ENCODE measurements around the gene CFL2. TPM values are rescaled to one million over a fixed set of nuclear protein-coding genes. Genes with fewer than 3 reads are reported as not detected.

Gene CFL2
- total and polyA plus RNA-seq, 5 donors from 2014 or later = 7.1 to 27.8 (median 7.8) TPM

- Mint-ChIP-seq H3K27me3 (peaks cover 16% of the 10 kb centered on the region), H3K9me3 (no peaks in the 10 kb centered on the region), H3K4me1 (peaks cover 4 to 20% (median 11%) of the 10 kb centered on the region in 4 donors), H3K27ac (no peak overlapping the region), H3K36me3 (no peaks in the 10 kb centered on the region), H3K4me3 (no peak overlapping the region)
- Histone ChIP-seq H3K36me3 (ENCODE audit: control insufficient read depth, insufficient read depth, low read length) (no peaks in the 10 kb centered on the region), H3K4me1 (ENCODE audit: control insufficient read depth, insufficient read depth, low read length, poor library complexity, severe bottlenecking) (peaks cover 3% of the 10 kb centered on the region), H3K9me3 (ENCODE audit: control insufficient read depth in 2 of 2, low read length in 2 of 2) (no peaks in the 10 kb centered on the region), H3K4me3 (ENCODE audit: low read depth, low read length) (no peak overlapping the region), H3K27me3 (ENCODE audit: control insufficient read depth, insufficient read depth, low read length) (peaks cover 6% of the 10 kb centered on the region), H3K27ac (ENCODE audit: insufficient read depth, low read length, poor library complexity, severe bottlenecking) (no peak overlapping the region)
- DNase-seq (no peak), ATAC-seq (ENCODE audit: low read depth in 2 of 2) (no peak)
These were observed 4.4 kb upstream of the CFL2 start for GRCh38 chr14:34718750-34719304.

GRCh38 chr14:34715127-34715863 is 902 bp upstream of the CFL2 start:
- H3K36me3 Mint-ChIP-seq = peaks cover 5% of the 10 kb centered on the region
- peak overlapping the region; percentile 83 to 88 (median 85) for H3K27ac Mint-ChIP-seq
- Histone ChIP-seq H3K27ac (ENCODE audit: insufficient read depth, low read length, poor library complexity, severe bottlenecking) (peak overlapping the region; percentile 71), H3K9me3 (ENCODE audit: control insufficient read depth in 2 of 2, low read length in 2 of 2) (no peaks in the 10 kb centered on the region), H3K36me3 (ENCODE audit: control insufficient read depth, insufficient read depth, low read length) (no peaks in the 10 kb centered on the region), H3K27me3 (ENCODE audit: control insufficient read depth, insufficient read depth, low read length) (peaks cover 4% of the 10 kb centered on the region), H3K4me1 (ENCODE audit: control insufficient read depth, insufficient read depth, low read length, poor library complexity, severe bottlenecking) (peaks cover 11% of the 10 kb centered on the region), H3K4me3 (ENCODE audit: low read depth, low read length) (peak overlapping the region; percentile 73)
- H3K9me3 Mint-ChIP-seq = no peaks in the 10 kb centered on the region
- DNase-seq (no peak), ATAC-seq (ENCODE audit: low read depth in 2 of 2) (no peak)
- peak overlapping the region; percentile 56 to 98 (median 86) for H3K4me3 Mint-ChIP-seq
- peaks cover 22 to 36% (median 30%) of the 10 kb centered on the region in 4 donors for H3K4me1 Mint-ChIP-seq
- H3K27me3 Mint-ChIP-seq = peaks cover 8% of the 10 kb centered on the region

- Histone ChIP-seq H3K4me3 (ENCODE audit: low read depth, low read length) (peak overlapping the region; percentile 96), H3K27me3 (ENCODE audit: control insufficient read depth, insufficient read depth, low read length) (peaks cover 4% of the 10 kb centered on the region), H3K4me1 (ENCODE audit: control insufficient read depth, insufficient read depth, low read length, poor library complexity, severe bottlenecking) (peaks cover 11% of the 10 kb centered on the region), H3K36me3 (ENCODE audit: control insufficient read depth, insufficient read depth, low read length) (no peaks in the 10 kb centered on the region), H3K9me3 (ENCODE audit: control insufficient read depth in 2 of 2, low read length in 2 of 2) (no peaks in the 10 kb centered on the region), H3K27ac (ENCODE audit: insufficient read depth, low read length, poor library complexity, severe bottlenecking) (peak overlapping the region; percentile 71)
- ATAC-seq (ENCODE audit: low read depth in 2 of 2) (peak; percentile 9), DNase-seq (peak in 2 of 3 donors; percentile 15 to 39)
- peaks cover 5% of the 10 kb centered on the region for H3K27me3 Mint-ChIP-seq
- H3K9me3 Mint-ChIP-seq = no peaks in the 10 kb centered on the region
- H3K27ac Mint-ChIP-seq = peak overlapping the region; percentile 80 to 94 (median 93)
- H3K4me1 Mint-ChIP-seq = peaks cover 22 to 36% (median 30%) of the 10 kb centered on the region in 4 donors
- peak overlapping the region; percentile 92 to 98 (median 95) for H3K4me3 Mint-ChIP-seq
- H3K36me3 Mint-ChIP-seq = peaks cover 5% of the 10 kb centered on the region
These were observed 593 bp downstream of the CFL2 start for GRCh38 chr14:34713681-34714319.

- DNase-seq (no peak), ATAC-seq (ENCODE audit: low read depth in 2 of 2) (no peak)
- Mint-ChIP-seq H3K9me3 (no peaks in the 10 kb centered on the region), H3K4me1 (peaks cover 22 to 36% (median 30%) of the 10 kb centered on the region in 4 donors), H3K27me3 (peaks cover 5% of the 10 kb centered on the region), H3K27ac (peak overlapping the region; percentile 80 to 94 (median 93)), H3K4me3 (peak overlapping the region; percentile 92 to 98 (median 95)), H3K36me3 (peaks cover 5% of the 10 kb centered on the region)
- Histone ChIP-seq H3K36me3 (ENCODE audit: control insufficient read depth, insufficient read depth, low read length) (no peaks in the 10 kb centered on the region), H3K9me3 (ENCODE audit: control insufficient read depth in 2 of 2, low read length in 2 of 2) (no peaks in the 10 kb centered on the region), H3K27ac (ENCODE audit: insufficient read depth, low read length, poor library complexity, severe bottlenecking) (peak overlapping the region; percentile 71), H3K27me3 (ENCODE audit: control insufficient read depth, insufficient read depth, low read length) (peaks cover 4% of the 10 kb centered on the region), H3K4me3 (ENCODE audit: low read depth, low read length) (peak overlapping the region; percentile 96), H3K4me1 (ENCODE audit: control insufficient read depth, insufficient read depth, low read length, poor library complexity, severe bottlenecking) (peaks cover 11% of the 10 kb centered on the region)
These were observed 1.2 kb downstream of the CFL2 start for GRCh38 chr14:34713122-34713680.

GRCh38 chr14:34711796-34712712 is 2.3 kb downstream of the CFL2 start:
- Histone ChIP-seq H3K4me1 (ENCODE audit: control insufficient read depth, insufficient read depth, low read length, poor library complexity, severe bottlenecking) (peaks cover 11% of the 10 kb centered on the region), H3K27ac (ENCODE audit: insufficient read depth, low read length, poor library complexity, severe bottlenecking) (no peak overlapping the region), H3K4me3 (ENCODE audit: low read depth, low read length) (no peak overlapping the region), H3K36me3 (ENCODE audit: control insufficient read depth, insufficient read depth, low read length) (no peaks in the 10 kb centered on the region), H3K27me3 (ENCODE audit: control insufficient read depth, insufficient read depth, low read length) (no peaks in the 10 kb centered on the region), H3K9me3 (ENCODE audit: control insufficient read depth in 2 of 2, low read length in 2 of 2) (no peaks in the 10 kb centered on the region)
- H3K27me3 Mint-ChIP-seq = no peaks in the 10 kb centered on the region
- peaks cover 5% of the 10 kb centered on the region for H3K36me3 Mint-ChIP-seq
- no peak for ATAC-seq (ENCODE audit: low read depth in 2 of 2)
- H3K9me3 Mint-ChIP-seq = no peaks in the 10 kb centered on the region
- peaks cover 22 to 36% (median 32%) of the 10 kb centered on the region in 4 donors for H3K4me1 Mint-ChIP-seq
- peak overlapping the region in 3 of 4 donors; percentile 16 to 98 (median 81) for H3K4me3 Mint-ChIP-seq
- no peak overlapping the region for H3K27ac Mint-ChIP-seq
- DNase-seq = no peak

GRCh38 chr14:34711169-34711568 is 3.2 kb downstream of the CFL2 start:
- Histone ChIP-seq H3K9me3 (ENCODE audit: control insufficient read depth in 2 of 2, low read length in 2 of 2) (no peaks in the 10 kb centered on the region), H3K27me3 (ENCODE audit: control insufficient read depth, insufficient read depth, low read length) (no peaks in the 10 kb centered on the region), H3K36me3 (ENCODE audit: control insufficient read depth, insufficient read depth, low read length) (no peaks in the 10 kb centered on the region), H3K4me3 (ENCODE audit: low read depth, low read length) (no peak overlapping the region), H3K27ac (ENCODE audit: insufficient read depth, low read length, poor library complexity, severe bottlenecking) (no peak overlapping the region), H3K4me1 (ENCODE audit: control insufficient read depth, insufficient read depth, low read length, poor library complexity, severe bottlenecking) (peaks cover 11% of the 10 kb centered on the region)
- Mint-ChIP-seq H3K9me3 (no peaks in the 10 kb centered on the region), H3K27ac (peak overlapping the region in 1 of 3 donors; percentile 69), H3K4me1 (peaks cover 22 to 37% (median 34%) of the 10 kb centered on the region in 4 donors), H3K4me3 (no peak overlapping the region), H3K36me3 (peaks cover 5% of the 10 kb centered on the region), H3K27me3 (no peaks in the 10 kb centered on the region)
- DNase-seq = no peak
- no peak for ATAC-seq (ENCODE audit: low read depth in 2 of 2)

GRCh38 chr14:34710744-34711143 is 3.6 kb downstream of the CFL2 start:
- H3K27ac ChIP-seq (ENCODE audit: insufficient read depth, low read length, poor library complexity, severe bottlenecking) = no peak overlapping the region
- H3K4me3 ChIP-seq (ENCODE audit: low read depth, low read length) = no peak overlapping the region
- no peak overlapping the region for H3K4me3 Mint-ChIP-seq
- no peak for ATAC-seq (ENCODE audit: low read depth in 2 of 2)
- H3K4me1 ChIP-seq (ENCODE audit: control insufficient read depth, insufficient read depth, low read length, poor library complexity, severe bottlenecking) = peaks cover 11% of the 10 kb centered on the region
- no peaks in the 10 kb centered on the region for H3K27me3 ChIP-seq (ENCODE audit: control insufficient read depth, insufficient read depth, low read length)
- no peaks in the 10 kb centered on the region for H3K27me3 Mint-ChIP-seq
- no peak for DNase-seq
- no peaks in the 10 kb centered on the region for H3K9me3 ChIP-seq (ENCODE audit: control insufficient read depth in 2 of 2, low read length in 2 of 2)
- peaks cover 5% of the 10 kb centered on the region for H3K36me3 Mint-ChIP-seq
- no peak overlapping the region for H3K27ac Mint-ChIP-seq
- H3K9me3 Mint-ChIP-seq = no peaks in the 10 kb centered on the region
- H3K36me3 ChIP-seq (ENCODE audit: control insufficient read depth, insufficient read depth, low read length) = no peaks in the 10 kb centered on the region
- peaks cover 22 to 37% (median 32%) of the 10 kb centered on the region in 4 donors for H3K4me1 Mint-ChIP-seq
